ENCODE data around the gene MAP6. TPM values are rescaled to one million over a fixed set of nuclear protein-coding genes. Genes with fewer than 3 reads are reported as not detected.
"Not testable (repeated sequence)": the region's sequence is repeated elsewhere in the genome, so short reads cannot be mapped to it uniquely, and the experiment has no call there.

Gene MAP6
- total RNA-seq, 2 experiments from 2014 or later: 0.25 TPM

DNA sequence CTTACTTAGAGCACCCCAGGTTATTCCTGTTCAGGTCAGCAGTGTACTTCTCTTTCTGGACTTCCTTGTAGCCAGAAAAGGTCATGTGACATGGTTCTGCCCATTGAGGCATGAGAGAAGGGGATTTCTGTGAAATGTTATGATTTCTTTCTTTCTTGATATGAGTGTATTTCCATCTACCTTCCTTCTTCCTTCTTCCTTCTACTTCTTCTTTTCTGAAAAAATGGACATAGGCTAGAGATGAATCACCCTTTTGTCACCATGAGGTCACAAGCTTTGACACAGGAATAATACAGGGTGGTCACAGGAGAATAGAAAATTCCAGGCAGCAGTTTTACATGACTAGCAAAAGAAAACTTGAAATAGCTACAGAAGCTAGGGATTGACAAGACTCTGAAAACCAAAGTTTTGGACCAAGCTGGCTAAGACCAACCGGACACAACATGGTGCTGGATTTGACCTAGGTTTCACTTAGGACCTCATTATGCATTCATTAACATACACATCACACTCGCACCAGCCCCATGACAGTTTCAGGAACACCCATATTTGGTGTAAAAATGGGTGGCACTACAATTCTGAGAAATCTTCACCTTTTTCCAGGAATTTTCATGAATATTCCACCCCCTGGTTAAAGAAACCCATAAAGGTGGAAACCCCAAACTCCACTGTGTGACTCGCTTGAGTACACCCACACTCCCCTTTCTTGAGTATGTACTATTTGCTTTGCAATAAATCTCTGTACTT lies 21.2 kb upstream of the MAP6 start:
- Mint-ChIP-seq H3K9me3 (peaks cover 13% of the 10 kb centered on the region), H3K36me3 (ENCODE audit: low read depth) (peaks cover 5% of the 10 kb centered on the region), H3K4me3 (no peak overlapping the region), H3K27ac (no peak overlapping the region), H3K27me3 (peaks cover 48% of the 10 kb centered on the region), H3K4me1 (peaks cover 9% of the 10 kb centered on the region)
- ChIA-PET CTCF (interaction anchor here (0.6 kb wide), 1 partner anchor 71 kb away, joined by 3 read pairs; no protein-coding TSS in a partner anchor), POLR2A (no interaction called here)
- no peak for DNase-seq

DNA sequence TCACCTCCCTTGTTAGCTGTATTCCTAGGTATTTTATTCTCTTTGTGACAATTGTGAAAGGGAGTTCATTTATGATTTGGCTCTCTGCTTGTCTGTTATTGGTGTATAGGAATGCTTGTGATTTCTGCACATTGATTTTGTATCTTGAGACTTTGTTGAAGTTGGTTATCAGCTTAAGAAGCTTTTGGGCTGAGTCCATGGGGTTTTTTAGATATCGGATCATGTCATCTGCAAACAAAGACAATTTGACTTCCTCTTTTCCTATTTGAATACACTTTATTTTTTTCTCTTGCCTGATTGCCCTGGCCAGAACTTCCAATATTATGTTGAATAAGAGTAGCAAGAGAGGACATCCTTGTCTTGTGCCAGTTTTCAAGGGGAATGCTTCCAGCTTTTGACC lies 15.0 kb upstream of the MAP6 start:
- CTCF ChIA-PET: interaction anchor here (0.6 kb wide), 1 partner anchor 155 kb away, joined by 3 read pairs; no protein-coding TSS in a partner anchor
- H3K4me3 Mint-ChIP-seq; H3K27ac Mint-ChIP-seq; POLR2A ChIA-PET; DNase-seq; H3K4me1 Mint-ChIP-seq; H3K36me3 Mint-ChIP-seq (ENCODE audit: low read depth): not testable (repeated sequence)
- peaks cover 61% of the 10 kb centered on the region for H3K27me3 Mint-ChIP-seq
- H3K9me3 Mint-ChIP-seq: peaks cover 18% of the 10 kb centered on the region

DNA sequence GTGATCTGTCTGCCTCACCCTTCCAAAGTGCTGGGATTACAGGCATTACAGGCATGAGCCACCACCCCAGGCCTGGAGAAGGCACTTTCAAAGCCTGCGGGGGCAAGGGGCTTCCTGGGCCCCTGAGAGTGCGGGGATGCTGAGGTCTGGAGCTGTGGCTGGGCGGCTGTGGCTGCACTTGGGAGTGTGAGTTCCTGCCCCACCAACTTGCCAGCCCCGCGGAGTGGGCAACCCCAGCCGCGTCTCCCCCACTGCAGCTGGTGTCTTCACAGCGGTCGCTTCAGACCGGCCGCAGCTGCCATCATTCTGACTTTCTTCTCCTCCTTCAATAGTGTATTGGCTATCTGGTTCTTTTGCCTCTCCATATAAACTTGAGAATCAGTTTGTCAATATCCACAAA lies 10.7 kb upstream of the MAP6 start:
- Mint-ChIP-seq H3K4me3 (no peak overlapping the region), H3K9me3 (peaks cover 5% of the 10 kb centered on the region), H3K36me3 (ENCODE audit: low read depth) (no peaks in the 10 kb centered on the region), H3K4me1 (peaks cover 11% of the 10 kb centered on the region), H3K27me3 (peaks cover 51% of the 10 kb centered on the region), H3K27ac (no peak overlapping the region)
- DNase-seq: no peak
- ChIA-PET CTCF (interaction anchor here (1.1 kb wide), 1 partner anchor 13 kb away, joined by 4 read pairs; no protein-coding TSS in a partner anchor), POLR2A (no interaction called here)

DNA sequence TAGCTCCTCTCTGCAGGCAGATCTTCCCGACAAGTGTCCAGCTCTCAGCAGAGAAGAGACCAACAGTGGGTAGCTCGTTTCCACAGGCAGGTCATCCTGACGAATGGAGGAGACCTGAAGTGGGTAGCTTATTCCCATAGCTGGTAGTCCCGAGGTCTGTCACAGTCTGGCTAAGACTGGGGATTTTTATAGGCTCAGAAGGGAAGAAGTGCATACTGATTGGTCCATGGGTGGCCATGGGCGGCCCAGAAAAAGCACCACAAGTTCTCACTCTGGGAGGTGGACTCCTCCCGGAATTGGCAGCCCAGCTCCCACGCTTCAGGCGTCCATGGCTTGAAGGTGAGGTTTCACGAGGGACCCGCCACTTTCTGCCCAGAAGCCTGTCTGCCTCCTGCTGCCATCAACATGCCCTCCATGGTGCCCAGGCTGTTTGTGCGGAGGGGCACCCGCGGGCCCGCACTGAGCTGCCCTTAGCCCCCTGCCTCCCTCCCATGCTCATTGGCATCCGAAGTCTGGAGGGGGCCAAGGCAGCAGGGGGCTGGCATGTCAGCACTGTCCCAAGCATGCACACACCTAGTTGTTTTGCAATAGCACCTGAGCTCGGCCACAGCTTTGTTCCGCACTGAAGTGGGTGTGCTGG lies 9.9 kb upstream of the MAP6 start:
- H3K27ac Mint-ChIP-seq: no peak overlapping the region
- DNase-seq: no peak
- no peak overlapping the region for H3K4me3 Mint-ChIP-seq
- H3K36me3 Mint-ChIP-seq (ENCODE audit: low read depth): no peaks in the 10 kb centered on the region
- ChIA-PET CTCF (interaction anchor here (1.1 to 1.3 kb wide), 2 partner anchors 14 to 28 kb away, joined by 4 to 7 read pairs; no protein-coding TSS in a partner anchor), POLR2A (no interaction called here)
- H3K9me3 Mint-ChIP-seq: peaks cover 5% of the 10 kb centered on the region
- H3K4me1 Mint-ChIP-seq: peaks cover 18% of the 10 kb centered on the region
- H3K27me3 Mint-ChIP-seq: peaks cover 47% of the 10 kb centered on the region

DNA sequence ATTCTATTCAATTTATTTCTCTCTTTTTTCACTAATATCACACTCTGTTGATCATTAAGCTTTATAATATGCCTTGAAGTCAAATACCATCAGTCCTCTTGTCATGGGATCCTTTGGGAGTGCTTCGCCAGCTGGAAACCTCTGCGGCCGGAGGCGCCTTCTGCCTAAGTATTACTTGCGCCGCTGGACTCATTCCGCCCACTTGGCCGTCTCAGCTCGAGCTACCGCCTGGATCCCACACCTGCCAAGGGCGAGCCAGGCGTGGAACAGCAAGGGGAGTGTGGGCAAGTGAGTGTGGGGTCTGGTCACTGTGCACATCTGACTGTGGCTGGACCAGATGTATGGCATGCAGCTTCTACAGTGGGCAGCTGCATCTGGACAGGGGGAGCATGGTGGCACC lies 9.1 kb upstream of the MAP6 start:
- Mint-ChIP-seq H3K36me3 (ENCODE audit: low read depth) (no peaks in the 10 kb centered on the region), H3K27me3 (peaks cover 38% of the 10 kb centered on the region), H3K4me1 (peaks cover 21% of the 10 kb centered on the region), H3K27ac (no peak overlapping the region), H3K4me3 (no peak overlapping the region), H3K9me3 (peaks cover 5% of the 10 kb centered on the region)
- no peak for DNase-seq
- POLR2A ChIA-PET: no interaction called here
- CTCF ChIA-PET: interaction anchor here (1.3 kb wide), 1 partner anchor 29 kb away, joined by 7 read pairs; no protein-coding TSS in a partner anchor

DNA sequence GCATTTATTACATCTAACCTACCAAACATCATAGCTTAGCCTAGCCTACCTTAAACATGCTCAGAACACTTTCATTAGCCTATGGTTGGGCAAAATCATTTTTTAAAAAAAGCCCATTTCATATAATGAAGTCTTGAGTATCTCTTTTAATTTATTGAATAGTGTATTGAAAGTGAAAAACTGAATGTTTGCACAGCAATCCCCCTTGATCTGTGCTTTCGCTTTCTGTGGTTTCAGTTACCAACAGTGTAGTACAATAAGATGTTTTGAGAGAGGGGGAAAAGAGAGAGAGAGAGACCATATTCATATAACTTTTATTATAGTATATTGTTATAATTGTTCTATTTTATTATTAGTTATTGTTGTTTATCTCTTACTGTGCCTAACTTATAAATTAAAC lies 8.4 kb upstream of the MAP6 start:
- Mint-ChIP-seq H3K9me3 (peaks cover 7% of the 10 kb centered on the region), H3K27ac (no peak overlapping the region), H3K4me1 (peaks cover 21% of the 10 kb centered on the region), H3K36me3 (ENCODE audit: low read depth) (no peaks in the 10 kb centered on the region), H3K4me3 (no peak overlapping the region), H3K27me3 (peaks cover 36% of the 10 kb centered on the region)
- ChIA-PET CTCF (interaction anchor here (1.3 kb wide), 1 partner anchor 29 kb away, joined by 7 read pairs; no protein-coding TSS in a partner anchor), POLR2A (no interaction called here)
- no peak for DNase-seq

DNA sequence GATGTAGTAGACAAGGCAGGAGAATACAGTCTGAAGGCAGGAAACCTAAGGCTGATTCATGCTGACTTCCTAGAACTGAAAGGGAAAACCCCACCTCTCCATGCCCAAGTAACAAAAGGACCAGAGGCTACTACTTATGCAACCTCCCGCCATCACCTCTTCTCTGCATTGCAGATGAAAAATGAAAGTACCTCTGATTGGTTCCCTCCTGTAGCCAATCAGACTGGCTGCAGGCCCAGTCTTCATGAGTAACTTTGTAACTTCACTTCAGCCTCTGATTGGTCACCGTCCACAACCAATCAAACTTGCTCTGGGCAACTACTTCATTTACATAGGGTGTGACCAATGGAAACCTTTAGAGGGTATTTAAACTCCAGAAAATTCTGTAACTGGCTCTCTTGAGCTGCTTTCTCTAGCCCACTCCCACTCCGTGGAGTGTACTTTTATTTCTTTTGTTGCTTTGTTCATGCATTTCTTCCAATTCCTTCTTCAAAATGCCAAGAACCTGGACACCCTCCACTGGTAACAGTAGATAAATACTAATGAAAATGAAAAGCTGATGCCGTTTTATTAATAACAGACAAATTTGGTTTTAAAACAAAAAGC lies 5.2 kb upstream of the MAP6 start:
- peaks cover 9% of the 10 kb centered on the region for H3K9me3 Mint-ChIP-seq
- ChIA-PET CTCF (no interaction called here), POLR2A (no interaction called here)
- no peak overlapping the region for H3K4me3 Mint-ChIP-seq
- H3K4me1 Mint-ChIP-seq: peaks cover 27% of the 10 kb centered on the region
- no peaks in the 10 kb centered on the region for H3K36me3 Mint-ChIP-seq (ENCODE audit: low read depth)
- peak; percentile 22 for DNase-seq
- no peak overlapping the region for H3K27ac Mint-ChIP-seq
- peaks cover 53% of the 10 kb centered on the region for H3K27me3 Mint-ChIP-seq

DNA sequence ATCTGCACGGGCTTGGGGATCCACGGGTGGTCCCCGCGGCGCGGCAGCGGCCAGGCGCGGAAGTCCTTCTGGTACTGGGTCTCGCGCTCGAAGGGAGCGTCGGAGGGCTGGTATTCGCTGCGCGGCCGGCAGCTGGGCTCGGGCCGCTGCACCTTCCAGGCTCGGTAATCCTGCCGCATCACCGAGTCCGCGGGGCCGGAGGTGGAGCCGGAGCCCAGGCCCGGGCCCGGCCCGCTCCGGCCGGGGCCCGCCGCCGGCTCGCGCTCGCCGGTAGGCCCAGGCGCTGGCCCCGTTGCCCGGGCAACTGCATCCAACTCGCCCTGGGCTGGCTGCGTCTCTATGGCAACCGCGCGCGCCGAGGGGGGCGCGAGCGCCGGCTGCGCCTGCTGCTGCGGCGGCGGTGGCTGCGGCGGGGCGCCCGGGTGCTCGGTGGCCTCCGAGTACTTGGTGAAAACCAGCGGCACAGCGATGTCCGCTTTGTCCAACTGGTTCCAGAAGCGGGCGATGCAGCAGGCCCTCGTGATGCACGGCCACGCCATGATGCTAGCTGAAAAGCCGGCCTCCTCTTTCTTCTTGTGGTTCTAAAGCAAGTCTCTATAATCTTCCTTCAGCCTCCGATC lies 897 bp downstream of the MAP6 start:
- H3K27me3 Mint-ChIP-seq: peaks cover 74% of the 10 kb centered on the region
- H3K27ac Mint-ChIP-seq: no peak overlapping the region
- H3K4me3 Mint-ChIP-seq: peak overlapping the region; percentile 71
- peaks cover 19% of the 10 kb centered on the region for H3K4me1 Mint-ChIP-seq
- peaks cover 3% of the 10 kb centered on the region for H3K9me3 Mint-ChIP-seq
- peak; percentile 37 for DNase-seq
- H3K36me3 Mint-ChIP-seq (ENCODE audit: low read depth): no peaks in the 10 kb centered on the region
- POLR2A ChIA-PET: no interaction called here
- CTCF ChIA-PET: no interaction called here

DNA sequence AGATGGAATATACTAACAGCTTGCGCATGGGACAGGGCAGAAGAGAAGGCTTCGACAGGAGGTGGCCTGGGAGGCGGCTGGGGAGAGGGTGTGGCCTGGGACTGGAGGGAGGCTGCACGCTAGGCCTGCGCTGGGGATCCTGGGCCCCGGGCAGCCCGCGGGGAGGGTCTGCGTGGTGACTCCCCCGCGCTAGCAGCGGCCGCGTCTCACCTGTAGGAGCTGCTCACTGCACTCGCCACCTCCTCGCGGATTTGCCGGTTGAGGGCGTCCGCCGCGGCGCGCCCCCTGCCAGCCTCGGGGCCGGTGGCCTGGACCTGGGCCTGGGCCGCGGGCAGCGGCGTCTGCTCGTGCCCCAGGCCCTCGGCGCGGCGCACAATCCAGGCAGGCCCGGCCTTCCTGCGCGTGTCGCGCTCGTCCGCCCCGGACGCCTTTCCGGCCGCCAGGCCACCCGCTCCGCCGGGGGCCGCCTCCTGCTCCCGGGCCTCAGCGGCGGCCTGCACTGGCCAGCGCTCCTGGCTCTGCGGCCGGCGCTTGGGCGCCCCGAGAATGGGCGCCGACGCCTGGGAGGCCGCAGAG lies 1.5 kb downstream of the MAP6 start:
- ChIA-PET POLR2A (no interaction called here), CTCF (interaction anchor here (1.9 kb wide), 1 partner anchor 23 kb away, joined by 8 read pairs; no protein-coding TSS in a partner anchor)
- Mint-ChIP-seq H3K27ac (no peak overlapping the region), H3K36me3 (ENCODE audit: low read depth) (no peaks in the 10 kb centered on the region), H3K9me3 (peaks cover 2% of the 10 kb centered on the region), H3K4me3 (peak overlapping the region; percentile 22), H3K27me3 (peaks cover 76% of the 10 kb centered on the region), H3K4me1 (peaks cover 19% of the 10 kb centered on the region)
- no peak for DNase-seq

DNA sequence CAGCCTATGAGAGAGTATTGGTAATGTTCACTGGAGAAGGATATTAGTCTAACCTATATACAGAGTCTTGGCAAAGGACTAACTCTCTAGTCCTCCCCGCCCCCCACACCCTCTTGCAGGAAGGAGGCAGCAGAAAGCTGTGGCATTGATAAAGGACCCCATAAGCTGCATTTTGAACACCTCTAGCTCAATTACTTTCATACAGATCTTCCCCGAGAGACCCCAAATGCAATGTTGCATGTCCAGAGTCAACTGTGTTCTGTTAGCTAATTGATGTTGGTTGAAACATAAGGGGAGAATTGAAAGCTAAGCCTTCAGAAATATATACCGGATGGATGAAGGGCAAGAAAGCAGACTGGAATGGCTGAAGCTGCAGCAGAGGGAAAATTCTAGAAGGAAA lies 2.8 kb downstream of the MAP6 start:
- Mint-ChIP-seq H3K4me3 (no peak overlapping the region), H3K27ac (no peak overlapping the region), H3K4me1 (peaks cover 19% of the 10 kb centered on the region), H3K27me3 (peaks cover 67% of the 10 kb centered on the region), H3K9me3 (no peaks in the 10 kb centered on the region), H3K36me3 (ENCODE audit: low read depth) (no peaks in the 10 kb centered on the region)
- ChIA-PET POLR2A (no interaction called here), CTCF (interaction anchor here (1.9 kb wide), 1 partner anchor 22 kb away, joined by 8 read pairs; no protein-coding TSS in a partner anchor)
- no peak for DNase-seq

DNA sequence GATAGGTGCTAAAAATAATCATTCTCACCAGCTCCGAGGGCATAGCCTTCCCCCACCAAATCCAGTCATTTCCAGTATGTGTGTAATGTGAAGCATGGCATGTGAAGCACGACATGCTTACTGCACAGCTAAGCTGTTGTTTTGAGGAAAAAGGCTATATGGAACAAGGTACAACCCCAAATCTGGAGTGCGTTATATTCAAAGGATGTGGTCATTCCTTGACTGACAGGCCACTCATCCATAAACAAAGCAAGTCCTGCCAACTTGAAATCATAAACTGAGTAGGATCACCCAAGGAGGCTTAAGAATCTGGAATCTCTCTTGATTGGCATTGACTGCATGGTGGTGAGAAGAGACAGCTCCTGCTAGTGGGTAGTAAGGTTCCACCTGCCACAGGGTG lies 3.7 kb downstream of the MAP6 start:
- H3K36me3 Mint-ChIP-seq (ENCODE audit: low read depth): no peaks in the 10 kb centered on the region
- no peak overlapping the region for H3K27ac Mint-ChIP-seq
- peaks cover 19% of the 10 kb centered on the region for H3K4me1 Mint-ChIP-seq
- H3K27me3 Mint-ChIP-seq: peaks cover 63% of the 10 kb centered on the region
- no peak for DNase-seq
- ChIA-PET POLR2A (no interaction called here), CTCF (interaction anchor here (1.9 kb wide), 1 partner anchor 21 kb away, joined by 8 read pairs; no protein-coding TSS in a partner anchor)
- no peaks in the 10 kb centered on the region for H3K9me3 Mint-ChIP-seq
- H3K4me3 Mint-ChIP-seq: no peak overlapping the region

DNA sequence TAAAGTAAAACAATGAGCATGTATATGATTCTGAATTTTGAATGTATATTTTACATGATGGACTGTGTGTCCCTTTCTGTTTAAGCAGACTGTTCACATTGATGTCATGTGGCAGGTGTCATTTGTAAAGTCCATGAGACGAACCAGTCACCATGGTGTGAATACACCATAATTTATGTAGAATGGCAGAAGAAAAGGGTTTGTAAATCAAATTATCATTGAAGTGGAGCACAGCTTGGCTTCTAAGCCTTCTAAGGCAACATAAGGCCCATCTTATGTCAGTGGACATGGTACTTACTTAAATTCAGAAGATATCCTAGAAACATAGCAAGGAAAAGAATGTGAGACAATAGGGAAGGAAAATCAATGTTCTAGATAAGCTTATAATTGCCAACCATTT lies 4.4 kb downstream of the MAP6 start:
- H3K27me3 Mint-ChIP-seq: peaks cover 59% of the 10 kb centered on the region
- POLR2A ChIA-PET: no interaction called here
- no peaks in the 10 kb centered on the region for H3K9me3 Mint-ChIP-seq
- no peak overlapping the region for H3K4me3 Mint-ChIP-seq
- peaks cover 16% of the 10 kb centered on the region for H3K4me1 Mint-ChIP-seq
- DNase-seq: no peak
- H3K27ac Mint-ChIP-seq: no peak overlapping the region
- H3K36me3 Mint-ChIP-seq (ENCODE audit: low read depth): no peaks in the 10 kb centered on the region
- CTCF ChIA-PET: no interaction called here
